Stomach (tissue), 4 donors: Measurements from ENCODE around the gene TSC1.

ENCODE experiments used
- CTCF ChIP-seq, 7 experiments: fragments of 450-650 bp in 4 of 7; fragments of 200-600 bp in 3 of 7; sonication (generic) in 3 of 7; IDR thresholded peaks; one replicate each; pipeline ENCODE4 v1.5.1; 2016 to 2019; ENCODE audit warnings: antibody characterized with exemption in 7 of 7, control low read depth in 2 of 7, mild to moderate bottlenecking in 1 of 7
- POLR2AphosphoS5 ChIP-seq, 3 donors: sonication (generic); formaldehyde crosslinking; IDR thresholded peaks; one replicate each; pipeline ENCODE4 v1.6.1; 2016; ENCODE audit warnings: antibody characterized with exemption in 3 of 3

GRCh38 chr9:132945186-132946130, 1.0 kb upstream of the TSC1 start:
- no peak for TF ChIP-seq POLR2AphosphoS5 (IDR thresholded peaks at IDR 0.05)
- no peak for TF ChIP-seq CTCF (IDR thresholded peaks at IDR 0.05)
